Measurements from ENCODE around the gene C2orf76.

C2orf76 gene

GRCh38 chr2:119372778-119373568 lies 6.3 kb upstream of the C2orf76 start:
- no peak for DNase-seq
- peaks cover 8% of the 10 kb centered on the region for H3K4me1 ChIP-seq (ENCODE audit: low read length)
- H3K27me3 ChIP-seq (replicated peaks; ENCODE audit: insufficient read depth, low read length): no peaks in the 10 kb centered on the region
- H3K79me2 ChIP-seq (ENCODE audit: low read length): peaks cover 32% of the 10 kb centered on the region
- H4K20me1 ChIP-seq (ENCODE audit: insufficient read depth, low read length): peaks cover 6% of the 10 kb centered on the region; the same call in 1 of the 2 replicates
- H3K27ac ChIP-seq (ENCODE audit: low read length): no peak overlapping the region
- no peak for TF ChIP-seq EZH2phosphoT487 (IDR thresholded peaks at IDR 0.05; ENCODE audit: low read length)
- H3K4me2 ChIP-seq (ENCODE audit: low read depth, low read length): no peak overlapping the region
- no peak overlapping the region for H3K9ac ChIP-seq (ENCODE audit: low read length)
- no peaks in the 10 kb centered on the region for H3K9me2 ChIP-seq (replicated peaks; ENCODE audit: insufficient read depth, low read length)
- H2AFZ ChIP-seq (ENCODE audit: low read length): no peak overlapping the region
- no peak overlapping the region for H3K4me3 ChIP-seq (ENCODE audit: low read length)
- H3K9me3 ChIP-seq (replicated peaks; ENCODE audit: insufficient read depth, low read length): no peaks in the 10 kb centered on the region
- H3F3A ChIP-seq (ENCODE audit: insufficient read depth, low read length): no peaks in the 10 kb centered on the region
- peaks cover 27% of the 10 kb centered on the region for H3K36me3 ChIP-seq (replicated peaks; ENCODE audit: insufficient read depth, low read length)

- H3K4me2 ChIP-seq (ENCODE audit: low read depth, low read length): no peak overlapping the region
These were observed 4.5 kb upstream of the C2orf76 start for GRCh38 chr2:119371111-119371510.

GRCh38 chr2:119369845-119370244 lies 3.2 kb upstream of the C2orf76 start:
- peaks cover 27% of the 10 kb centered on the region for H3K36me3 ChIP-seq (replicated peaks; ENCODE audit: insufficient read depth, low read length)
- H3K4me1 ChIP-seq (ENCODE audit: low read length): peaks cover 20% of the 10 kb centered on the region
- peaks cover 62% of the 10 kb centered on the region for H3K79me2 ChIP-seq (ENCODE audit: low read length)
- H3K9me2 ChIP-seq (replicated peaks; ENCODE audit: insufficient read depth, low read length): no peaks in the 10 kb centered on the region
- H2AFZ ChIP-seq (ENCODE audit: low read length): no peak overlapping the region
- no peak overlapping the region for H3K4me2 ChIP-seq (ENCODE audit: low read depth, low read length)
- no peaks in the 10 kb centered on the region for H3F3A ChIP-seq (ENCODE audit: insufficient read depth, low read length)
- H3K27ac ChIP-seq (ENCODE audit: low read length): no peak overlapping the region
- H3K4me3 ChIP-seq (ENCODE audit: low read length): no peak overlapping the region
- H3K9me3 ChIP-seq (replicated peaks; ENCODE audit: insufficient read depth, low read length): no peaks in the 10 kb centered on the region
- H3K27me3 ChIP-seq (replicated peaks; ENCODE audit: insufficient read depth, low read length): no peaks in the 10 kb centered on the region
- no peak for DNase-seq
- H3K9ac ChIP-seq (ENCODE audit: low read length): no peak overlapping the region
- TF ChIP-seq EZH2phosphoT487 (IDR thresholded peaks at IDR 0.05; ENCODE audit: low read length): no peak
- TF ChIP-seq CTCF (IDR thresholded peaks at IDR 0.05; ENCODE audit: low read length): no peak
- TF ChIP-seq EZH2 (optimal IDR thresholded peaks at IDR 0.05; ENCODE audit: low read depth, low read length): no peak
- H4K20me1 ChIP-seq (ENCODE audit: insufficient read depth, low read length): peaks cover 9% of the 10 kb centered on the region; the same call in 1 of the 2 replicates

More at GRCh38 chr2:119371111-119371510, 4.5 kb upstream of the C2orf76 start:
- Histone ChIP-seq H3K9me3 (replicated peaks; ENCODE audit: insufficient read depth, low read length) (no peaks in the 10 kb centered on the region), H3K27ac (ENCODE audit: low read length) (no peak overlapping the region), H2AFZ (ENCODE audit: low read length) (no peak overlapping the region), H4K20me1 (ENCODE audit: insufficient read depth, low read length) (peaks cover 9% of the 10 kb centered on the region; the same call in 1 of the 2 replicates), H3K9me2 (replicated peaks; ENCODE audit: insufficient read depth, low read length) (no peaks in the 10 kb centered on the region), H3F3A (ENCODE audit: insufficient read depth, low read length) (no peaks in the 10 kb centered on the region), H3K4me3 (ENCODE audit: low read length) (no peak overlapping the region), H3K4me1 (ENCODE audit: low read length) (peaks cover 10% of the 10 kb centered on the region), H3K36me3 (replicated peaks; ENCODE audit: insufficient read depth, low read length) (peaks cover 27% of the 10 kb centered on the region), H3K9ac (ENCODE audit: low read length) (no peak overlapping the region), H3K27me3 (replicated peaks; ENCODE audit: insufficient read depth, low read length) (no peaks in the 10 kb centered on the region), H3K79me2 (ENCODE audit: low read length) (peaks cover 50% of the 10 kb centered on the region)
- no peak for DNase-seq
- TF ChIP-seq EZH2 (optimal IDR thresholded peaks at IDR 0.05; ENCODE audit: low read depth, low read length): no peak
- TF ChIP-seq CTCF (IDR thresholded peaks at IDR 0.05; ENCODE audit: low read length): no peak
- TF ChIP-seq EZH2phosphoT487 (IDR thresholded peaks at IDR 0.05; ENCODE audit: low read length): no peak
